Activated CD8-positive, alpha-beta T cell treated with anti-CD3 and anti-CD28 coated beads, Interleukin-2, amount 10 ng/mL, durations not matched to agents 7 days and 5 days (primary cell): ENCODE results near the gene MAP3K14. TPM values are rescaled to one million over a fixed set of nuclear protein-coding genes. Genes with fewer than 3 reads are reported as not detected.
"Not testable (repeated sequence)": the region's sequence is repeated elsewhere in the genome, so short reads cannot be mapped to it uniquely, and the experiment has no call there.

Experiments used
- ATAC-seq: fragments of 150-1000 bp; cut with Tn5 transposase; one replicate; pipeline ENCODE4 v1.10.0; 2021; ENCODE audit warnings: moderate library complexity
- CTCF ChIA-PET: fragments of 350-600 bp; sonication (Branson Sonifier 250); formaldehyde crosslinking; loops from one replicate; lab custom pipeline; 2021; ENCODE audit warnings: antibody characterized with exemption; lab: Charles Lee
- POLR2A ChIA-PET: fragments of 350-600 bp; sonication (Branson Sonifier 250); formaldehyde crosslinking; loops from one replicate; lab custom pipeline; 2021; ENCODE audit warnings: antibody characterized with exemption; lab: Charles Lee
- DNase-seq: peaks from one replicate; pipeline ENCODE4 v3.0.0-alpha.2; 2020
- H3K27ac Mint-ChIP-seq: one replicate; pipeline ENCODE4 v1.8.0; 2021; ENCODE audit warnings: mild to moderate bottlenecking, mixed read lengths
- H3K27me3 Mint-ChIP-seq: one replicate; pipeline ENCODE4 v1.8.0; 2021; ENCODE audit warnings: low read depth, mixed read lengths
- H3K36me3 Mint-ChIP-seq: one replicate; pipeline ENCODE4 v1.8.0; 2021; ENCODE audit warnings: low read depth, mixed read lengths
- H3K4me1 Mint-ChIP-seq: one replicate; pipeline ENCODE4 v1.8.0; 2021; ENCODE audit warnings: low read depth, mixed read lengths
- H3K4me3 Mint-ChIP-seq: one replicate; pipeline ENCODE4 v1.8.0; 2021; ENCODE audit warnings: mild to moderate bottlenecking, mixed read lengths
- H3K9me3 Mint-ChIP-seq: one replicate; pipeline ENCODE4 v1.8.0; 2022; ENCODE audit warnings: mixed read lengths; ENCODE audit not compliant: insufficient read depth
- total RNA-seq, 2 experiments: library from RNA; stranded (reverse); gene quantifications; one replicate each; pipeline ENCODE4 v1.2.3, GENCODE V29; 2021

MAP3K14 gene
- total RNA-seq, 2 experiments from 2014 or later = 17.5 to 23.8 TPM

- peaks cover 5% of the 10 kb centered on the region for H3K4me1 Mint-ChIP-seq
- H3K27ac Mint-ChIP-seq = no peak overlapping the region
- ChIA-PET CTCF (interaction anchor here (0.8 to 0.9 kb wide), 2 partner anchors 16 to 51 kb away, joined by 3 to 5 read pairs; no protein-coding TSS in a partner anchor), POLR2A (no interaction called here)
- no peak for DNase-seq
- H3K9me3 Mint-ChIP-seq = peaks cover 3% of the 10 kb centered on the region
- H3K27me3 Mint-ChIP-seq = peaks cover 17% of the 10 kb centered on the region
- no peak for ATAC-seq
- H3K36me3 Mint-ChIP-seq = no peaks in the 10 kb centered on the region
- no peak overlapping the region for H3K4me3 Mint-ChIP-seq
These were observed 29.6 kb upstream of the MAP3K14 start for GRCh38 chr17:45346216-45347015.

GRCh38 chr17:45345554-45346215 lies 28.9 kb upstream of the MAP3K14 start:
- POLR2A ChIA-PET = interaction anchor here (1.0 kb wide), 1 partner anchor 9 kb away, joined by 3 read pairs; no protein-coding TSS in a partner anchor
- H3K4me1 Mint-ChIP-seq = peaks cover 5% of the 10 kb centered on the region
- ATAC-seq (no peak), DNase-seq (no peak)
- no peak overlapping the region for H3K4me3 Mint-ChIP-seq
- no peaks in the 10 kb centered on the region for H3K9me3 Mint-ChIP-seq
- no peaks in the 10 kb centered on the region for H3K36me3 Mint-ChIP-seq
- CTCF ChIA-PET = interaction anchor here (0.9 to 1.2 kb wide), 2 partner anchors 51 to 68 kb away, joined by 3 to 4 read pairs; no protein-coding TSS in a partner anchor
- peaks cover 14% of the 10 kb centered on the region for H3K27me3 Mint-ChIP-seq
- no peak overlapping the region for H3K27ac Mint-ChIP-seq

- ATAC-seq (no peak), DNase-seq (no peak)
- Mint-ChIP-seq H3K27ac (no peak overlapping the region), H3K27me3 (peaks cover 11% of the 10 kb centered on the region), H3K9me3 (no peaks in the 10 kb centered on the region), H3K36me3 (no peaks in the 10 kb centered on the region), H3K4me3 (no peak overlapping the region), H3K4me1 (peaks cover 5% of the 10 kb centered on the region)
- POLR2A ChIA-PET = interaction anchor here (1.0 kb wide), 1 partner anchor 9 kb away, joined by 3 read pairs; no protein-coding TSS in a partner anchor
- CTCF ChIA-PET = interaction anchor here (0.9 to 1.2 kb wide), 2 partner anchors 50 to 68 kb away, joined by 3 to 4 read pairs; no protein-coding TSS in a partner anchor
These were observed 28.4 kb upstream of the MAP3K14 start for GRCh38 chr17:45345246-45345553.

- H3K27ac Mint-ChIP-seq, DNase-seq, H3K9me3 Mint-ChIP-seq, H3K36me3 Mint-ChIP-seq, H3K4me3 Mint-ChIP-seq, ATAC-seq, POLR2A ChIA-PET, H3K4me1 Mint-ChIP-seq, H3K27me3 Mint-ChIP-seq: not testable (repeated sequence)
- CTCF ChIA-PET = interaction anchor here (0.7 to 1.8 kb wide), 2 partner anchors 25 to 104 kb away, joined by 3 to 4 read pairs; no protein-coding TSS in a partner anchor
These were observed 27.3 kb upstream of the MAP3K14 start for GRCh38 chr17:45343967-45344664.

GRCh38 chr17:45342871-45343526 lies 26.2 kb upstream of the MAP3K14 start:
- POLR2A ChIA-PET = interaction anchor here (0.6 to 0.9 kb wide), 2 partner anchors 13 to 108 kb away, joined by 3 read pairs; no protein-coding TSS in a partner anchor
- Mint-ChIP-seq H3K27me3 (peaks cover under 1% of the 10 kb centered on the region), H3K4me3 (no peak overlapping the region), H3K9me3 (no peaks in the 10 kb centered on the region), H3K27ac (no peak overlapping the region), H3K36me3 (no peaks in the 10 kb centered on the region), H3K4me1 (peaks cover 5% of the 10 kb centered on the region)
- no peak for ATAC-seq
- CTCF ChIA-PET = interaction anchor here (0.7 to 1.8 kb wide), 2 partner anchors 27 to 103 kb away, joined by 3 to 4 read pairs; no protein-coding TSS in a partner anchor
- no peak for DNase-seq

- Mint-ChIP-seq H3K36me3 (no peaks in the 10 kb centered on the region), H3K9me3 (no peaks in the 10 kb centered on the region), H3K27ac (no peak overlapping the region), H3K27me3 (no peaks in the 10 kb centered on the region), H3K4me3 (no peak overlapping the region), H3K4me1 (peaks cover 5% of the 10 kb centered on the region)
- ChIA-PET POLR2A (interaction anchor here (0.9 kb wide), 1 partner anchor 12 kb away, joined by 3 read pairs; no protein-coding TSS in a partner anchor), CTCF (interaction anchor here (1.8 kb wide), 1 partner anchor 27 kb away, joined by 4 read pairs; no protein-coding TSS in a partner anchor)
- DNase-seq (no peak), ATAC-seq (no peak)
These were observed 25.5 kb upstream of the MAP3K14 start for GRCh38 chr17:45342306-45342705.

GRCh38 chr17:45341533-45342158 lies 24.8 kb upstream of the MAP3K14 start:
- no peaks in the 10 kb centered on the region for H3K9me3 Mint-ChIP-seq
- ATAC-seq = no peak
- ChIA-PET CTCF (interaction anchor here (1.5 kb wide), 1 partner anchor 206 kb away, joined by 3 read pairs; the partner anchor contains the start of gene ACBD4), POLR2A (no interaction called here)
- H3K27me3 Mint-ChIP-seq = no peaks in the 10 kb centered on the region
- H3K27ac Mint-ChIP-seq = peak overlapping the region; percentile 13
- no peak overlapping the region for H3K4me3 Mint-ChIP-seq
- H3K4me1 Mint-ChIP-seq = peaks cover 5% of the 10 kb centered on the region
- no peak for DNase-seq
- H3K36me3 Mint-ChIP-seq = no peaks in the 10 kb centered on the region

GRCh38 chr17:45339646-45340605 lies 23.1 kb upstream of the MAP3K14 start:
- Mint-ChIP-seq H3K4me3 (no peak overlapping the region), H3K36me3 (no peaks in the 10 kb centered on the region), H3K9me3 (no peaks in the 10 kb centered on the region), H3K4me1 (no peaks in the 10 kb centered on the region), H3K27ac (no peak overlapping the region), H3K27me3 (no peaks in the 10 kb centered on the region)
- ChIA-PET CTCF (interaction anchor here (1.5 kb wide), 1 partner anchor 205 kb away, joined by 3 read pairs; the partner anchor contains the start of gene ACBD4), POLR2A (no interaction called here)
- DNase-seq (no peak), ATAC-seq (no peak)

- Mint-ChIP-seq H3K27me3 (no peaks in the 10 kb centered on the region), H3K36me3 (no peaks in the 10 kb centered on the region), H3K4me1 (peaks cover 5% of the 10 kb centered on the region), H3K9me3 (no peaks in the 10 kb centered on the region), H3K27ac (no peak overlapping the region), H3K4me3 (no peak overlapping the region)
- ATAC-seq (no peak), DNase-seq (no peak)
- CTCF ChIA-PET = interaction anchor here (0.7 to 1.4 kb wide), 2 partner anchors 13 to 62 kb away, joined by 3 to 4 read pairs; no protein-coding TSS in a partner anchor
- POLR2A ChIA-PET = no interaction called here
These were observed 22.2 kb upstream of the MAP3K14 start for GRCh38 chr17:45338996-45339535.
